Measurements from ENCODE around the gene SLC45A3. TPM values are rescaled to one million over a fixed set of nuclear protein-coding genes. Genes with fewer than 3 reads are reported as not detected.
A peak's percentile ranks its signal among the peaks of the same experiment; 100 is the strongest.

SLC45A3 gene
- total and polyA plus RNA-seq, 2 of the 8 experiments (the other 6 are each of a cell fraction or from before 2014, with no cell fraction given): 13.0 to 14.3 TPM

DNA sequence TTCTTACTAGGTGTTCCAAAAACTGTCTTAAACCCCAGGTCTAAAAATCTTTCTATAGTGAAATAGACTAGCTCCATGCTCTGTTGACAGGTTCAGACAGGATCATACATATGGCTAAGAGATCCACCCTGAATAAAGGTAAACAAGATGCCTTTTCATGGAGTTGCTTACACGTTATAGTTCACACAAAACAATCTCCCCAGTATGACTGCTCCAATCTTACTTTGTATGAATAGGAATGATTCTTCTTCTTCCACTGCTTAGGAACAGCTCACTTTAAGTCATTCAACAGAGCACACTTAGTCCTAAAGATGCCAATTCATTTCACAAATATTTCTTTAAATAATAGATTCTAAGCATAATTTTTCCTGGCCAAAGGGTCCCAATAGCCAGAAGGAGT is 64.5 kb downstream of the SLC45A3 start:
- H3K9me3 ChIP-seq (ENCODE audit: insufficient read depth in 2 of 2, low read depth in 1 of 2, low read length in 1 of 2): no peaks in the 10 kb centered on the region
- no peak overlapping the region for H4K5ac ChIP-seq (ENCODE audit: insufficient read length, low read depth, low read length)
- H4K8ac ChIP-seq (ENCODE audit: extremely low read depth, insufficient read depth, low read length): no peak overlapping the region
- ChIA-PET CTCF (ENCODE audit: partially characterized antibody) (interaction anchor here (0.8 to 1.4 kb wide), 5 partner anchors 24 to 82 kb away, joined by 3 to 5 read pairs (median 4); no protein-coding TSS in a partner anchor), POLR2A (ENCODE audit: partially characterized antibody) (no interaction called here)
- H3K4me3 ChIP-seq (ENCODE audit: extremely low read depth in 1 of 4, insufficient read depth in 2 of 4, low read depth in 3 of 4, low read length in 4 of 4): no peak overlapping the region
- no peaks in the 10 kb centered on the region; the same call in 1 of the 2 replicates for H3K79me1 ChIP-seq (ENCODE audit: low read depth, low read length)
- H4K20me1 ChIP-seq (replicated peaks in 1 of 2; ENCODE audit: control insufficient read depth in 1 of 2, insufficient read depth in 2 of 2, low read length in 2 of 2): no peaks in the 10 kb centered on the region
- TF ChIP-seq SRF (IDR thresholded peaks at IDR 0.05; ENCODE audit: low read depth, low read length) (no peak), JUND (IDR thresholded peaks at IDR 0.05; ENCODE audit: low read length) (no peak), RXRA (IDR thresholded peaks at IDR 0.05; ENCODE audit: insufficient read depth, low read depth, low read length) (no peak), SP1 (IDR thresholded peaks at IDR 0.05; ENCODE audit: low read depth, low read length) (no peak), GABPA (IDR thresholded peaks at IDR 0.05; ENCODE audit: borderline replicate concordance, insufficient read depth, low read length) (no peak), CTCF (IDR thresholded peaks at IDR 0.05; ENCODE audit: control extremely low read depth in 1 of 3, insufficient read depth in 1 of 3, low read depth in 1 of 3, low read length in 3 of 3) (no peak)
- TF ChIP-seq, protein P1, sequence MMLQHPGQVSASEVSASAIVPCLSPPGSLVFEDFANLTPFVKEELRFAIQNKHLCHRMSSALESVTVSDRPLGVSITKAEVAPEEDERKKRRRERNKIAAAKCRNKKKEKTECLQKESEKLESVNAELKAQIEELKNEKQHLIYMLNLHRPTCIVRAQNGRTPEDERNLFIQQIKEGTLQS (IDR thresholded peaks at IDR 0.05; ENCODE audit: insufficient read depth, low read depth, low read length): no peak
- no peaks in the 10 kb centered on the region for H3K4me1 ChIP-seq (replicated peaks in 1 of 4; ENCODE audit: control insufficient read depth in 3 of 4, insufficient read depth in 4 of 4, low read length in 3 of 4)
- H3K23ac ChIP-seq (ENCODE audit: insufficient read length): no peak overlapping the region
- H3K4ac ChIP-seq (replicated peaks; ENCODE audit: insufficient read length, low read depth, low read length): no peak overlapping the region
- H3K18ac ChIP-seq (ENCODE audit: extremely low read depth, low read length): no peak overlapping the region
- H3K4me2 ChIP-seq (ENCODE audit: insufficient read depth in 1 of 2, low read depth in 2 of 2, low read length in 2 of 2): no peak overlapping the region
- H3K79me2 ChIP-seq (ENCODE audit: control insufficient read depth in 1 of 2, insufficient read depth in 2 of 2, low read length in 2 of 2): peaks cover 0 to 13% of the 10 kb centered on the region in 2 experiments; a peak in 2 of 4 replicates
- no peak overlapping the region for H3K14ac ChIP-seq (ENCODE audit: insufficient read length)
- no peak overlapping the region for H2BK5ac ChIP-seq (ENCODE audit: low read depth, low read length)
- H4K91ac ChIP-seq (replicated peaks; ENCODE audit: insufficient read length, low read length): no peak overlapping the region
- H3K27ac ChIP-seq (ENCODE audit: low read depth, low read length): no peak overlapping the region
- H3K36me3 ChIP-seq (ENCODE audit: control insufficient read depth in 2 of 4, insufficient read depth in 4 of 4, low read length in 3 of 4): peaks cover 16 to 82% (median 39%) of the 10 kb centered on the region in 4 experiments
- H2AK5ac ChIP-seq (ENCODE audit: low read depth, low read length): no peak overlapping the region
- H2AFZ ChIP-seq (ENCODE audit: low read length): no peak overlapping the region
- no peak for FAIRE-seq
- H3K9ac ChIP-seq (replicated peaks in 1 of 4; ENCODE audit: extremely low read depth in 1 of 4, low read depth in 3 of 4, low read length in 3 of 4): peak overlapping the region in 1 of 4 experiments; percentile 13; a peak in 1 of 7 replicates
- H3K23me2 ChIP-seq (ENCODE audit: low read depth, low read length): peaks cover 2% of the 10 kb centered on the region; the same call in 1 of the 2 replicates
- H2BK20ac ChIP-seq (ENCODE audit: low read length): no peak overlapping the region
- H3K56ac ChIP-seq (replicated peaks; ENCODE audit: insufficient read length, low read depth, low read length): no peak overlapping the region
- H2BK15ac ChIP-seq (ENCODE audit: low read length): no peak overlapping the region
- no peaks in the 10 kb centered on the region for H3K27me3 ChIP-seq (replicated peaks in 1 of 4; ENCODE audit: control insufficient read depth in 3 of 4, extremely low read depth in 1 of 4, insufficient read depth in 3 of 4, low read length in 3 of 4)
- H2BK12ac ChIP-seq (ENCODE audit: low read depth, low read length): no peak overlapping the region
- WGBS, 2 experiments (ENCODE audit: extremely low coverage in 1 of 2, insufficient coverage in 1 of 2, insufficient read length in 1 of 2, insufficient replicate concordance in 2 of 2, low coverage in 1 of 2, low lambda C conversion rate in 2 of 2, missing lambda C conversion rate in 1 of 2): 87% methylated on average over 1 of the region's 1 CpG; no CpG with 5 or more reads in 1 of the 2 experiments
- H2BK120ac ChIP-seq (replicated peaks; ENCODE audit: low read depth, low read length): no peak overlapping the region
- DNase-seq (ENCODE audit: low read depth in 1 of 2, low spot score in 2 of 2): no peak

Measured in H1 (cell line).